D721Med (cell line): Measurements from ENCODE around the gene STMN3.

Experiments used
- DNase-seq: peaks from one replicate; pipeline ENCODE4 v3.0.0; 2011; ENCODE audit warnings: low spot score; ENCODE audit not compliant: insufficient read length
- FAIRE-seq: peaks from 2 replicates; lab custom pipeline; 2011; peaks lifted over from hg19 to GRCh38; lab: Jason Lieb, UNC
- CTCF ChIP-seq: IDR thresholded peaks from 2 replicates; pipeline ENCODE4 v1.5.1; 2012; ENCODE audit warnings: mild to moderate bottlenecking, control low read depth; ENCODE audit not compliant: insufficient read depth; ENCODE audit errors: missing control alignments

Gene STMN3

GRCh38 chr20:63657937-63658748 is 4.9 kb upstream of the STMN3 start, which contains the start of gene RTEL1:
RTEL1 (plus strand) TSS chr20:63658312; CDS start chr20:63659403, 1,091 bp downstream.
- DNase-seq = peak; percentile 98
- TF ChIP-seq CTCF = no peak
- no peak for FAIRE-seq

- TF ChIP-seq CTCF = no peak
- DNase-seq (no peak), FAIRE-seq (no peak)
Observed at GRCh38 chr20:63657260-63657936, 4.2 kb upstream of the STMN3 start.

- DNase-seq (no peak), FAIRE-seq (no peak)
- no peak for TF ChIP-seq CTCF
Observed at GRCh38 chr20:63656451-63656850, 3.2 kb upstream of the STMN3 start.

GRCh38 chr20:63655249-63655648 is 2.0 kb upstream of the STMN3 start:
- FAIRE-seq = no peak

GRCh38 chr20:63653974-63654668 is 897 bp upstream of the STMN3 start:
- DNase-seq (no peak), FAIRE-seq (no peak)
- TF ChIP-seq CTCF = no peak

More at GRCh38 chr20:63655249-63655648, 2.0 kb upstream of the STMN3 start:
- TF ChIP-seq CTCF = no peak
- DNase-seq = no peak

- no peak for TF ChIP-seq CTCF
- DNase-seq (no peak), FAIRE-seq (no peak)
Observed at GRCh38 chr20:63652192-63652980, 838 bp downstream of the STMN3 start.
